H9 (cell line): ENCODE data around the gene TENM4. TPM values are rescaled to one million over a fixed set of nuclear protein-coding genes. Genes with fewer than 3 reads are reported as not detected.

Experiments used
- DNase-seq: peaks from one replicate; pipeline ENCODE4 v3.0.0-alpha.2; 2017
- H2AFZ ChIP-seq: one replicate; pipeline ENCODE4 v1.6.1; 2013; ENCODE audit warnings: mild to moderate bottlenecking, low read length, control low read depth, moderate library complexity
- H2AK5ac ChIP-seq: 2 replicates; pipeline ENCODE4 v1.6.1; 2013; ENCODE audit warnings: low read length, control low read depth, mixed read lengths; ENCODE audit not compliant: insufficient read length
- H2BK120ac ChIP-seq: one replicate; pipeline ENCODE4 v1.6.1; 2013; ENCODE audit warnings: low read depth, mild to moderate bottlenecking, low read length, control low read depth, inconsistent platforms; ENCODE audit not compliant: poor library complexity, severe bottlenecking
- H2BK12ac ChIP-seq: 2 replicates; pipeline ENCODE4 v1.6.1; 2013; ENCODE audit warnings: low read length, control low read depth, mixed read lengths, low read depth; ENCODE audit not compliant: insufficient read length
- H2BK15ac ChIP-seq: 2 replicates; pipeline ENCODE4 v1.6.1; 2013; ENCODE audit warnings: low read depth, low read length, control low read depth
- H2BK20ac ChIP-seq: one replicate; pipeline ENCODE4 v1.6.1; 2013; ENCODE audit warnings: low read depth, mild to moderate bottlenecking, low read length, control low read depth, inconsistent platforms; ENCODE audit not compliant: poor library complexity, severe bottlenecking
- H2BK5ac ChIP-seq: 2 replicates; pipeline ENCODE4 v1.6.1; 2013; ENCODE audit warnings: low read length, control low read depth, mixed read lengths; ENCODE audit not compliant: insufficient read length
- H3K14ac ChIP-seq: 2 replicates; pipeline ENCODE4 v1.6.1; 2013; ENCODE audit warnings: low read length, control low read depth; ENCODE audit not compliant: insufficient read depth
- H3K18ac ChIP-seq: 2 replicates; pipeline ENCODE4 v1.6.1; 2013; ENCODE audit warnings: low read depth, mild to moderate bottlenecking, mixed read lengths, low read length, control low read depth; ENCODE audit not compliant: insufficient read length
- H3K23ac ChIP-seq: 2 replicates; pipeline ENCODE4 v1.6.1; 2013; ENCODE audit warnings: low read length, control low read depth, mixed read lengths, low read depth; ENCODE audit not compliant: insufficient read length
- H3K23me2 ChIP-seq: 2 replicates; pipeline ENCODE4 v1.6.1; 2013; ENCODE audit warnings: low read depth, mild to moderate bottlenecking, mixed read lengths, low read length, control low read depth; ENCODE audit not compliant: insufficient read length, poor library complexity, severe bottlenecking
- H3K27ac ChIP-seq: 2 replicates; pipeline ENCODE4 v1.5.1; 2013; ENCODE audit warnings: low read length, control low read depth, mixed read lengths, low read depth; ENCODE audit not compliant: insufficient read length
- H3K27me3 ChIP-seq: 2 replicates; pipeline ENCODE4 v1.6.1; 2013; ENCODE audit warnings: low read length, control low read depth, inconsistent platforms; ENCODE audit not compliant: insufficient read depth
- H3K4ac ChIP-seq: 2 replicates; pipeline ENCODE4 v1.6.1; 2013; ENCODE audit warnings: low read depth, mild to moderate bottlenecking, control low read depth, inconsistent platforms, low read length, moderate library complexity
- H3K4me1 ChIP-seq: 2 replicates; pipeline ENCODE4 v1.6.1; 2013; ENCODE audit warnings: low read length, control low read depth, inconsistent platforms; ENCODE audit not compliant: insufficient read depth
- H3K4me2 ChIP-seq: 2 replicates; pipeline ENCODE4 v1.6.1; 2013; ENCODE audit warnings: low read length, control low read depth, mixed read lengths; ENCODE audit not compliant: insufficient read length, insufficient read depth
- H3K56ac ChIP-seq: 2 replicates; pipeline ENCODE4 v1.6.1; 2013; ENCODE audit warnings: low read depth, mild to moderate bottlenecking, mixed read lengths, low read length, control low read depth; ENCODE audit not compliant: insufficient read length
- H3K79me1 ChIP-seq: 2 replicates; pipeline ENCODE4 v1.6.1; 2013; ENCODE audit warnings: low read depth, mild to moderate bottlenecking, moderate library complexity, low read length, control low read depth, inconsistent platforms; ENCODE audit not compliant: insufficient read depth, poor library complexity, severe bottlenecking
- H3K79me2 ChIP-seq: 2 replicates; pipeline ENCODE4 v1.6.1; 2013; ENCODE audit warnings: low read length, control low read depth, inconsistent platforms; ENCODE audit not compliant: insufficient read depth
- H3K9ac ChIP-seq: 2 replicates; pipeline ENCODE4 v1.6.1; 2013; ENCODE audit warnings: low read length, control low read depth, mixed read lengths; ENCODE audit not compliant: insufficient read length; ENCODE audit errors: extremely low read depth
- H3K9me3 ChIP-seq: one replicate; pipeline ENCODE4 v1.6.1; 2013; ENCODE audit warnings: low read depth, low read length, inconsistent platforms; ENCODE audit not compliant: control insufficient read depth
- H3T11ph ChIP-seq: one replicate; pipeline ENCODE4 v1.6.1; 2013; ENCODE audit warnings: mild to moderate bottlenecking, low read length, control low read depth, inconsistent platforms
- H4K20me1 ChIP-seq: one replicate; pipeline ENCODE4 v1.6.1; 2013; ENCODE audit not compliant: control insufficient read depth, insufficient read length, insufficient read depth
- H4K5ac ChIP-seq: 2 replicates; pipeline ENCODE4 v1.6.1; 2013; ENCODE audit warnings: low read depth, mild to moderate bottlenecking, mixed read lengths, low read length, control low read depth; ENCODE audit not compliant: insufficient read length
- H4K8ac ChIP-seq: replicated peaks from 2 replicates; pipeline ENCODE4 v1.6.1; 2013; ENCODE audit warnings: low read length, control low read depth, mixed read lengths, low read depth; ENCODE audit not compliant: insufficient read length
- H4K91ac ChIP-seq: 2 replicates; pipeline ENCODE4 v1.6.1; 2013; ENCODE audit warnings: low read depth, mild to moderate bottlenecking, moderate library complexity, mixed read lengths, low read length, control low read depth; ENCODE audit not compliant: insufficient read length
- H3K27ac Mint-ChIP-seq, 3 experiments: 2 replicates in 2 of 3; 3 replicates in 1 of 3; pipeline ENCODE4 v1.8.0; 2020 to 2021; ENCODE audit warnings: mixed read lengths in 3 of 3, mild to moderate bottlenecking in 1 of 3, moderate library complexity in 1 of 3
- H3K27me3 Mint-ChIP-seq: 2 replicates; pipeline ENCODE4 v1.8.0; 2021; ENCODE audit warnings: low read depth, mild to moderate bottlenecking, moderate library complexity, mixed read lengths
- H3K36me3 Mint-ChIP-seq, 3 experiments: 2 replicates in 2 of 3; 3 replicates in 1 of 3; pipeline ENCODE4 v1.8.0; 2020 to 2021; ENCODE audit warnings: low read depth in 3 of 3, mixed read lengths in 3 of 3; ENCODE audit not compliant: insufficient read depth in 1 of 3
- H3K4me1 Mint-ChIP-seq, 2 experiments: 2 replicates each; pipeline ENCODE4 v1.8.0; 2020; ENCODE audit warnings: mixed read lengths in 2 of 2
- H3K4me3 Mint-ChIP-seq, 2 experiments: 2 replicates in 1 of 2; 3 replicates in 1 of 2; pipeline ENCODE4 v1.8.0; 2020 to 2021; ENCODE audit warnings: mild to moderate bottlenecking in 2 of 2, mixed read lengths in 2 of 2, moderate library complexity in 1 of 2
- H3K9me3 Mint-ChIP-seq, 2 experiments: 2 replicates in 1 of 2; 3 replicates in 1 of 2; pipeline ENCODE4 v1.8.0; 2020; ENCODE audit warnings: mild to moderate bottlenecking in 2 of 2, mixed read lengths in 2 of 2, moderate library complexity in 1 of 2
- CTCF ChIP-seq: fragments of 200-600 bp; sonication (generic); conservative IDR thresholded peaks from 3 replicates; pipeline ENCODE4 v1.8.0; 2021; ENCODE audit warnings: antibody characterized with exemption, mild to moderate bottlenecking
- total RNA-seq: library from RNA; stranded (reverse); gene quantifications from 2 replicates; pipeline ENCODE4 v1.2.1, GENCODE V29; 2021

The TENM4 gene
- total RNA-seq, 1 experiment from 2014 or later = 4.6 TPM

GRCh38 chr11:79484872-79485271, 44.0 kb upstream of the TENM4 start:
- Mint-ChIP-seq H3K4me3 (no peak overlapping the region), H3K36me3 (no peaks in the 10 kb centered on the region), H3K27ac (no peak overlapping the region), H3K27me3 (peaks cover 9% of the 10 kb centered on the region), H3K9me3 (no peaks in the 10 kb centered on the region), H3K4me1 (peaks cover 35 to 39% of the 10 kb centered on the region in 2 experiments)
- Histone ChIP-seq H4K91ac (no peak overlapping the region), H3T11ph (no peak overlapping the region), H3K79me2 (no peaks in the 10 kb centered on the region), H3K23ac (no peak overlapping the region), H3K9ac (no peak overlapping the region), H4K5ac (no peak overlapping the region), H3K79me1 (no peaks in the 10 kb centered on the region), H3K14ac (no peak overlapping the region), H2BK12ac (no peak overlapping the region), H2BK120ac (no peak overlapping the region), H3K23me2 (no peaks in the 10 kb centered on the region), H2AK5ac (no peak overlapping the region), H3K27me3 (no peaks in the 10 kb centered on the region), H4K20me1 (no peaks in the 10 kb centered on the region), H3K27ac (no peak overlapping the region), H3K4ac (no peak overlapping the region), H3K18ac (no peak overlapping the region), H3K4me1 (peaks cover 13% of the 10 kb centered on the region), H3K4me2 (no peak overlapping the region), H4K8ac (no peak overlapping the region), H2BK5ac (no peak overlapping the region), H2BK20ac (no peak overlapping the region), H2BK15ac (no peak overlapping the region), H3K56ac (no peak overlapping the region), H2AFZ (no peak overlapping the region), H3K9me3 (no peaks in the 10 kb centered on the region)
- no peak for DNase-seq
- TF ChIP-seq CTCF = no peak
